Stimulated activated CD8-positive, alpha-beta memory T cell treated with anti-CD3 and anti-CD28 coated beads, Interleukin-7, amount 100 ng/mL, for 4 hours (primary cell): ENCODE data around the gene DENND5A.
"Not testable (repeated sequence)": the region's sequence is repeated elsewhere in the genome, so short reads cannot be mapped to it uniquely, and the experiment has no call there.

ENCODE experiments used
- DNase-seq, 2 donors: peaks; one replicate each; pipeline ENCODE4 v3.0.0-alpha.2; 2020; ENCODE audit warnings: low read depth in 2 of 2

DENND5A gene

DNA sequence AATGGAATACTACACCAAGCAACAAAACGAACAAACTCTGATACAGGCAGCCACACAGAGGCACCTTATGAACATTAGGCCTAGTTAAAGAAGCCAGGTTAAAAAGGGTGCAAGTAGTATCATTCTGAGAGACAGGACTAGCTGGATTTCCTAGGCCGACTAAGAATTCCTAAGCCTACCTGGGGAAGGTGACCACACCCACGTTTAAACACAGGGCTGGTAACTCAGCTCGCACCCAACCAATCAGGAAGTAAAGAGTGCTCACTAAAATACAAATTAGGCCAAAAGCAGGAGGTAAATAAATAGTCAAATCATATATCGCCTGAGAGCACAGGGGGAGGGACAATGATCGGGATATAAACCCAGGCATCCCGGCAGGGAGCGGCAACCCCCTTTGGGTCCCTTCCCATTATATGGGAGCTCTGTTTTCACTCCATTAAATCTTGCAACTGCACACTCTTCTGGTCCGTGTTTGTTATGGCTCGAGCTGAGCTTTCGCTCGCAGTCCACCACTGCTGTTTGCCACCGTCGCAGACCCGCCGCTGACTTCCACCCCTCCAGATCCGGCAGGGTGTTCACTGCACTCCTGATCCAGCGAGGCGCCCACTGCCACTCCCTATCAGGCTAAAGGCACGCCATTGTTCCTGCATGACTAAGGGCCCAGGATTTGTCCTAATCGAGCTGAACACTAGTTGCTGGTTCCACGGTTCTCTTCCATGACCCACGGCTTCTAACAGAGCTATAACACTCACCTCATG is 167.8 kb downstream of the DENND5A start:
- not testable (repeated sequence) for DNase-seq

DNA sequence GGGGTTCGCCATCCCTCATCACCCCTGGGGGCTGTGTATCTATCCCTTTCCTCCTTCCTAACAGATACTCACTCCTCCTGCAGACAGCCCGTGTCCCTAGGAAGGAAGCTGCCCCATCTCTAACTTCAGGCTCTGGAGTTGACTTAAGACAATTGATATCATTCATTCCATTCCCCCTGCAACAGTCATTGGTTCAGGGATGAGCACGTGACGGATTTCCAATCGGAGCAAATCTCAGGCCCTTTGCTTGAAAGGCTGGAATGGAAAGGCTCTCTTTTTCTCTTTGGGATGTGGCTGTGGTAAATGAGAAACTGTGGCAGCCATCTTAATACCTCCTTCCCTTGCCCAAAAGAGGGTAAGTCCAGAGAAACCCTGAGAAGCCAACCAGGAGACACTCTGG is 168.7 kb downstream of the DENND5A start:
- DNase-seq: no peak

- no peak for DNase-seq
These were observed 169.7 kb downstream of the DENND5A start for GRCh38 chr11:9095421-9095820.

DNA sequence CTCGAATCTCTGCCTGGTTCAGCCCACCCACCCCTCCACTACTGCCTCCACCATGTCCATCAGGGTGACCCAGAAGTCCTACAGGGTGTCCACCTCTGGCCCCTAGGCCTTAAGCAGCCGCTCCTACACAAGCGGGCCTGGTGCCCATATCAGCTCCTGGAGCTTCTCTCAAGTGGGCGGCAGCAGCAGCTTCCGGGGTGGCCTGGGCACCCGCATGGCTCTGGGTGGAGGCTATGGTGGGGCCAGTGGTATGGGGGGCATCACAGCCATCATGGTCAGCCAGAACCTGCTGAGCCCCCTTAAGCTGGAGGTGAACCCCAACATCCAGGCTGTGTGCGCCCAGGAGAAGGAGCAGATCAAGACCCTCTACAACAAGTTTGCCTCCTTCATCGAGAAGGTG is 170.7 kb downstream of the DENND5A start:
- DNase-seq: no peak

DNA sequence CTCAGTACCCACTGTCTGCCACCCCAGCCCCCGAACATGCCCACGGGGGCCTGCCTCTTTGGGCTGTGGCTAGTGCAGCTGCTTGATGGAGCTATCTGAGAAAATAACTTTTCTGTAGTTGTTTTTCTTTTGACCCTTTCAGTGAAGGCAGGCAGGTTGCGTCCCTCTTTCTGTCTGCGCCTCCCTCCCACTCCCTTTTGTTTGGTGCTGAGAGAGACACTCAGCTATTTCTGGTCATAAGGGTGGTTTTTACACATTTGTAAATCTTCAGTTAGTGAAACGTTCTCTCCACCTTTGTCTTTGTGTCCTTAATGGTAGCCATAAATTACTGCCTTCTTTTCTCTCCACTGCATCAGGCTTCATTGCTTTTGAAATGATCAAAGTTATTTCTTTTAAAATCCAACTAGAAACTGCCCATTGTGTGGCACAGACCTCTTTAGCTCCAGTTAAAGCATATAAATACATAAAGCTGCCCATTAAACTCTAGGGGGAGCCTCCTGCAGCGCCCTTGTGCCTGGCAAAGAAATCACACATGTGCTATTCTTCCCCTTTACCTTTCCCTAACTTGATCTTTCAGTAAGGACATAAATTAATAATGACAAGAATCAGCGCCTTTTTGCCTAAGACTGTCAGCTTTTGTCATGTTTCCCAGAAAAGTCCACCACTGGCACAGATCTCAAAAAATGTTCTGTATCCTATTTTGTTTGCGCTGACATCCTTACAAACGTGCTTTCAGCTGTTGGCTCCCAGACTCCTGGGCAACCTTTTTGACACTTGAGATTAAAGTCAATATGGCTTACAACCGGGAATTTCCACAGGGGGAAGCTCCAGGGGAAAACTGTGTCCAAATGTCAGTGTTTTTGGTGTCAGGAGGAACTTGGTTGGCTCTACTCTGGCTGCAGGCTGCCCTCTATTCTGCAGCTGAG is 172.0 kb downstream of the DENND5A start:
- DNase-seq: no peak

GRCh38 chr11:9092072-9092471 is 173.1 kb downstream of the DENND5A start:
- no peak for DNase-seq

DNA sequence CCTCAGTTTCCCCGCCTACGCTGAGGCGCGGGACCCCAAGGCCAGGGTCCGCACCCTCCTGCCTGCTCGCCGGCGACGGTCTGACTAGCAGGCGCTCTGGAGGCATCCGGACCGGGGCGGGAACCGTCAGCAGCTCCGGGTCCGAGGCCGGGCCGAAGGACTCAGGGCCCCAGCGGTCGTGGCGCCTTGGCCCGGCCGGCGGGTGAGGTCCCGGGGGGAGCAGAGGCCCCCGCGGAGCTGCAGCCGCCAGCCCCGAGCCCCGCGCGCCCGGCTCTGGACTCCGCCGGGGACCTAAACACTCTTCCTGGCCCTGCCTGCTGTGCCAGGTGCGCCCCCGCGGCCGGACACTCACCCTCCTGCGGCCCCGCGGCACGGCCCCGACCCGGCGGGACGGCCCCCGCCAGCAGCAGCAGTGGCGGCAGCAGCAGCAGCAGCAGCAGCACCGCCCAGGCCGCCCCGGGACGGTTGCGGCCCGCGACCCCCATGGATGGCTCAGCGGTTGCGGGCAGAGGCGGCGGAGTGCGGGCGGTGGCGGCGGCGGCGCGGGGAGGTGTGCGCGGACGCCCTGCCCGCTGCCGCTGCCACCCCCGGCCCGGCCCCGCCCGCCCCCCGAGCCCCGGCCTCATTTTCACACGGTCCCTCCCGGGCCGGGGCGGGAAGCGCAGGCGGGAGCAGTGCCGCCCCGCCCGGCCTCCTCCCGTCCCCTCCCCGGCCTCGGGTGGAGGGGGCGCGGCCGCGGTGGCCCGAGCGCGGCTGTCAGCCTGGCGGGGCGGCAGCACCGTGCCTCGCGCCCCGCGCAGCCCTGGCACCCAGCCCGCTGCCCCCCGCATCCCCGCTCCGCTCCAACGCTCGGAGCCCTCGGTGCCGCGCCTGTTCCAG is 173.9 kb downstream of the DENND5A start, which contains the start of gene SCUBE2:
Gene SCUBE2, minus strand, starts transcription at position 556 of the 879 bp plus-strand sequence. Its CDS starts 71 bp downstream, at position 485.
- DNase-seq: no peak

GRCh38 chr11:9090488-9091043 is 174.6 kb downstream of the DENND5A start:
- no peak for DNase-seq

- DNase-seq: no peak
These were observed 175.5 kb downstream of the DENND5A start for GRCh38 chr11:9089636-9090035.

- DNase-seq: no peak
These were observed 176.1 kb downstream of the DENND5A start for GRCh38 chr11:9089061-9089460.
